Stimulated activated CD4-positive, alpha-beta T cell treated with anti-CD3 and anti-CD28 coated beads, Interleukin-4, amount 100 ng/mL, for 4 hours (primary cell): Measurements from ENCODE around the gene TRAPPC10.
A peak's percentile ranks its signal among the peaks of the same experiment; 100 is the strongest.

Experiments used
- DNase-seq, 2 experiments: peaks; one replicate each; pipeline ENCODE4 v3.0.0-alpha.2; 2020

Gene TRAPPC10

GRCh38 chr21:44011579-44012473 is at the start of gene TRAPPC10:
Gene TRAPPC10, plus strand, starts transcription at chr21:44012309. Its CDS starts 185 bp downstream, at chr21:44012494.
- DNase-seq: peak; percentile 65 to 80

DNA sequence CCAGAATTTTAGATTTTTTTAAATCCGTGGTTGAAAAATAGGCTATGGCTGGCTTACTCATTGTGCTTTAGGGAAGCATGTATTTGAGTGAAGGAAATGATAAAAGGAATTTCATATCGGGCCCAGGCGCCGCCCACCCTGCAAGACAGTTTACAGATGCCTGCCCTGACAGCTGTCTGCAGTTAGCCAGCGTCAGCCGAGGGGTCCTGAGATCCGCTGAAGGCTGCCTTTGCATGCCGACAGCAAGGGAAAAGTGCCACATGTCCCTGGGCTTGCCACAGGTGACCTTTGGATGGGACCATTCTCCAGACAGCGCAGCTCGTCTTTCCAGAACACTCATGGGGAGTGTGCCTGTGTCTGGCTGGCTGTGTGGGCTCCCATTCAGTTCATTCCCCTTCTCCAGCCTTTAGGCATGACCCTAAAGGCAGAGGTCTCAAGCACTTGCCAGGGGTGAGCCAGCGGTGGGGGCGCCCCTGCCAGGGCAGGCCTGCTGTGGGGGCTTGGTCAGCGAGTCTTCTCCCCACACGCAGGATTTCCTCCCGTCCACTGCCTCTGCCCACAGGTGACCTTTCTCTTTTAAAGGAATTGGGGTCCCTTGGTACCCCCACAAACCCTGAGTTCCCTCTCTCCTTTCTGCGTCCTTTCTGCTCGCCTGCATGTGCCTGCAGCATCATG is 46.1 kb upstream of the TRAPPC10 start:
- DNase-seq: no peak

GRCh38 chr21:43966946-43967512 is 45.1 kb upstream of the TRAPPC10 start:
- no peak for DNase-seq

GRCh38 chr21:43967981-43968380 is 44.1 kb upstream of the TRAPPC10 start:
- DNase-seq: no peak

- DNase-seq: no peak
These were observed 43.5 kb upstream of the TRAPPC10 start for GRCh38 chr21:43968410-43969114.

GRCh38 chr21:43969115-43969444 is 43.0 kb upstream of the TRAPPC10 start:
- DNase-seq: no peak

GRCh38 chr21:43970551-43970950 is 41.6 kb upstream of the TRAPPC10 start:
- no peak for DNase-seq

- DNase-seq: no peak
These were observed 40.7 kb upstream of the TRAPPC10 start for GRCh38 chr21:43971201-43971991.

GRCh38 chr21:43971992-43972255 is 40.2 kb upstream of the TRAPPC10 start:
- no peak for DNase-seq

DNA sequence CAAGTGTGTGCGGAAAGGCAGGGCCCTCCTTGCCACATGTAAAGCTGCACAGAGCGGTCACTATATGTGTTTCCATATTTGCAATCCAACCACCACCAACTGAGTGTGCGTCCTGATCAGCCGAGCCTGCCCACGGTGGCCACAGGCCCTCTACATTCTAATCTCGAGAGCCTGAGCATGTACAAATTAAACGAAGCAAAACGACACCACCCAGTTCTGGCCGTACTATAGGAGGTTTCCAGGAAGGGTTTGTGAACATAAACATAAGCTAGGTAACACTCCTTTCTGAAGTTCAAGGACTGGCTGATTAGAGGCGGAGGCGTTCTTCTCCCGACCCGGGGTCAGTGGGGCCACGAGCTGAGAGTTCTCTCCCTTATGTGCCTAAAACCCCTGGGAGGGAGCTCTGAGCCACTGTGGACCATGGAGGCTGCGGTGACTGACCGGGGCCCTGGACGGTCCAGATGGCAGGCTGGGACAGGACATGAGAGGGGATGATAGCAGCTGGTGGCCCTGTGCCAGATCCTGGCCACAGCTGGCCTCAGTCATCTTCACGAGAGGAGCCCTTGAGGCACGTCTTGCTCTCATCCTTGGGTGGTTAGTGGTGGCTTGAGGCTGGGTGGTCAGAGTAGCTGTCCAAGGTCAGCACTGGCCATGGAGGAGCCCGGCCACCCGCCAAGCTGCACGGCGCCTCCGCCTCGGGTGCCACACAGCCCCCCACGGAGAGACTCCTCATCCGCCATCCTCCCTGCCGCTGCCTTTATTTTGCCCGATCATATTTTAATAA is 39.1 kb upstream of the TRAPPC10 start:
- no peak for DNase-seq

DNA sequence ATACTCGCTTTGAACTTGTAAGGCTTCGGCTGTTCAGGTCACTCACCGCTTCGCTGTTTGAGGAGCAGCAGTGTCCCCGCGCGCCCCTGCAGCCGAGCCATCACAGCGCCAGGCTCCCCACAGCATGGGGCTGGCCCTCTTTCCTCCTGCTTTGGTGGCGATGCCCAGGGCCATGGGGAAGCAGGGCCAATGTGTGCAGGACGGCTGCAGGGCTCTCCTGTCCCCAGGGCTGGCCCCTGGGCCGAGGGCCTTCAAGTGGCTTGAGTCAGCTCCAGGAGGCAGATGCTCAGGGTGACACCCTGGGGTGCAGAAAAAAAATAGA is 38.5 kb upstream of the TRAPPC10 start:
- DNase-seq: no peak

- no peak for DNase-seq
These were observed 37.2 kb upstream of the TRAPPC10 start for GRCh38 chr21:43974791-43975468.

DNA sequence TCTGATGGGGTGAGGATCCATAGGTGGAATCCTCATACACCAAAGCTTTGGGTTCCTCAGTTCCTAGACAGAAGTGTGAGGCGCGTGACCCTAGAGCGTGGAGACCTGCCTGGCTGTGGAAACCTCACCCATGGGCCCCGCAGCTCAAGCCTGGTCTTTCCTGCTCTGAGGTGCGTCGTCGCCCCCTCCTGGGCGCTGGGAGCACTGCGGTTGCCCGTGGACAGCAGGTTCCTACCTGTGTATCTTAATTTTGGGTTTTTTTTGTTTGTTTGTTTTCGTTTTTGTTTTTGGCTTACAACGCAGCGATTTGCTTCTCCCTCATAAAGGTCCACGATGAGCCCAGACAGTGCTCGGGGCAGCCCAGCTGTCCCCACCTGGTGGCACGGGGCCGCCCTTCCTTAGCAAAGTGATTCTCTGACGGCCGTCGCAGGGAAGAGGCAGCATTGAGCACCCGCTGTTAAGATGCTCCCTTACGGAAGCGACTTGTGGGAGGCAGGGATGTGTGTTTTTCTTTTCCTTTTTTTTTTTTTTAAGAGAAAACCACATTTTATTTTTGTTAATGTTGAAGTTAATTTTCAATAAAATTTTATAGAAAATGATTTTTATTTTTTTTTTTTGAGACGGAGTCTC is 36.5 kb upstream of the TRAPPC10 start:
- peak; percentile 77 to 80 for DNase-seq

- DNase-seq: no peak
These were observed 35.4 kb upstream of the TRAPPC10 start for GRCh38 chr21:43976661-43977060.

DNA sequence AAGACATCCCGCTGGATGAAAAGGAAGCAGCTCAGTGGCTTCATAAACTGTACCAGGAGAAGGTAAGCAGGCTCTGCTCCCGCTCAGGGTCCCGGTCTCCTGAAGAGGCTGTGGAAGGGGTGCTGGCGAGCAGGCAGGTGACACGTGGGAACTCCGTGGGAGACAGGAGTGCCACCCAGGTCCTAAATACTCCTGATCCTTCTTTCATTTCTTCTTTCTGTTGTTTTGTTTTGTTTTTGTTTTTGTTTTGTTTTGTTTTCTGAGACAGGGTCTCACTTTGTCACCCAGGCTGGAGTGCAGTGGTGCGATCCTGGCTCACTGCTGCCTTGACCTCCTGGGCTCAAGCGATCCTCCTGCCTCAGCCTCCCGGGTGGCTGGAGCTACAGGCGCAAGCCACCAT is 34.0 kb upstream of the TRAPPC10 start:
- DNase-seq: no peak

- DNase-seq: no peak
These were observed 32.5 kb upstream of the TRAPPC10 start for GRCh38 chr21:43979654-43980053.

GRCh38 chr21:43981151-43981870 is 30.8 kb upstream of the TRAPPC10 start:
- no peak for DNase-seq

DNA sequence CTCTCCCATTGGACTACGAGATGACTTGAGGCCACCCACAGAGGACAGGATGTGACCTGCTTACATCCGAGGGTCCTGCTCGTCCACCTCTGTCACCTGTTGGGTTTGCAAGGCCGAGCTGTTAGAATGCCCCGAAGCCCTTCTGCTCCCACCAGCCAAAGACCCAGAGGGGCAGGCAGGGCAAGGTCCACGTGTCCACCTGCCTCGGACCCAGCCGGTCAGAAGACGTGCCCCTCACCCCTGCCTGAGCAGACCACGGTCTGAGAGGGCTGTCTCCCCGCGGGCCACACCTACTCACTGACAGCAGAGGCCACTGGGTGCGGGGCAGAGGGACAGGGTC is 30.3 kb upstream of the TRAPPC10 start:
- DNase-seq: no peak

DNA sequence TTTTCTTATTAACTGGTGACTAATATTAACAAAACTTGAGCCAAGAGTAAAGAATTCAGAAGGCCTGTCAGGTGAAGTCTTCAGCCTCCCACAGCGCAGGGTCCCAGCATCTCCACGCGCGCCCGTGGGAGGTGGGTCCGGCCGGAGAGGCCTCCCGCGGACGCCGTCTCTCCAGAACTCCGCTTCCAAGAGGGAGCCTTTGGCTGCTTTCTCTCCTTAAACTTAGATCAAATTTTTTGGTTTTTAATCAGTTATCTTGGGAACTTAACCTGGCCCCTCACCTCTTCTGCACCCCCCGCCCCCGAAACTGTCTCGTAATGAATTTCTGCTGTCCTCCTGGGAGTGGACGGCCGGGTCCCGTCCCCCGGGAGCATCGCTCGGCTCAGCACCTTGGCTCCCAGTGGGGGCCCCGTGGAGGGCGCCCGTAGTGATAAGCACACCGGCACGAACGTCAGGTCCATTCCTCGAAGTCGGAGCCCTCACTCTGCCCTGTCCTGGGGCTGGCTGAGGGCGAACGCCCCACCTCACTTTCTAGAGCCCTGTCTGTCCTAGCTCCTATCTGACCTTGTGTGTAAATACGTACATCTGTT is 29.5 kb upstream of the TRAPPC10 start:
- DNase-seq: no peak

- DNase-seq: no peak
These were observed 28.7 kb upstream of the TRAPPC10 start for GRCh38 chr21:43983390-43983789.
